ENCODE measurements around the gene PLPP1.

- TF ChIP-seq CTCF (IDR thresholded peaks at IDR 0.05; ENCODE audit: low read depth, low read length, poor library complexity, severe bottlenecking) (no peak), EZH2phosphoT487 (IDR thresholded peaks at IDR 0.05; ENCODE audit: borderline replicate concordance, low read length) (no peak)
These were observed 35.3 kb upstream of the PLPP1 start for GRCh38 chr5:55570026-55570425.
